Muscle of arm (tissue), 12 donors: ENCODE measurements around the gene IFT27. TPM values are rescaled to one million over a fixed set of nuclear protein-coding genes. Genes with fewer than 3 reads are reported as not detected.
"Not testable (repeated sequence)": the region's sequence is repeated elsewhere in the genome, so short reads cannot be mapped to it uniquely, and the experiment has no call there.

Experiments used
- DNase-seq: peaks from one replicate; pipeline ENCODE4 v3.0.0-alpha.2; 2013
- polyA plus RNA-seq, 12 donors: library from polyadenylated mRNA; unstranded; fragments of 120-200 nt; gene quantifications; one replicate each; pipeline ENCODE4 v1.2.1, GENCODE V29; 2013; ENCODE audit not compliant: insufficient read length in 12 of 12

The IFT27 gene
- polyA plus RNA-seq, 12 donors: 18.0 to 36.5 (median 23.9) TPM; not detected in 1

- DNase-seq: no peak
Observed at GRCh38 chr22:36767035-36767775, 8.7 kb downstream of the IFT27 start.

- no peak for DNase-seq
Observed at GRCh38 chr22:36765943-36766450, 9.9 kb downstream of the IFT27 start.

GRCh38 chr22:36765131-36765942, 10.6 kb downstream of the IFT27 start:
- DNase-seq: no peak

- DNase-seq: no peak
Observed at GRCh38 chr22:36764641-36765040, 11.3 kb downstream of the IFT27 start.

GRCh38 chr22:36764060-36764459, 11.9 kb downstream of the IFT27 start:
- DNase-seq: no peak

- no peak for DNase-seq
Observed at GRCh38 chr22:36763576-36763975, 12.3 kb downstream of the IFT27 start.

- no peak for DNase-seq
Observed at GRCh38 chr22:36762687-36763260, 13.1 kb downstream of the IFT27 start.

- no peak for DNase-seq
Observed at GRCh38 chr22:36761553-36762240, 14.2 kb downstream of the IFT27 start.

GRCh38 chr22:36760786-36761185, 15.1 kb downstream of the IFT27 start:
- no peak for DNase-seq

GRCh38 chr22:36759481-36760159, 16.3 kb downstream of the IFT27 start:
- DNase-seq: no peak

- no peak for DNase-seq
Observed at GRCh38 chr22:36758792-36759271, 17.1 kb downstream of the IFT27 start.

- no peak for DNase-seq
Observed at GRCh38 chr22:36757668-36758211, 18.2 kb downstream of the IFT27 start.

- DNase-seq: no peak
Observed at GRCh38 chr22:36756746-36757655, 18.9 kb downstream of the IFT27 start.

- DNase-seq: no peak
Observed at GRCh38 chr22:36756031-36756430, 19.9 kb downstream of the IFT27 start.

GRCh38 chr22:36755316-36755715, 20.6 kb downstream of the IFT27 start:
- no peak for DNase-seq

GRCh38 chr22:36754881-36755280, 21.0 kb downstream of the IFT27 start:
- DNase-seq: not testable (repeated sequence)

- DNase-seq: no peak
Observed at GRCh38 chr22:36753916-36754315, 22.0 kb downstream of the IFT27 start.

GRCh38 chr22:36753120-36753802, 22.7 kb downstream of the IFT27 start:
- no peak for DNase-seq

- DNase-seq: no peak
Observed at GRCh38 chr22:36746375-36746970, 29.4 kb downstream of the IFT27 start.
